KBM-7 (cell line): ENCODE data around the gene L3MBTL4.
"Not testable (repeated sequence)": the region's sequence is repeated elsewhere in the genome, so short reads cannot be mapped to it uniquely, and the experiment has no call there.

ENCODE experiments used
- DNase-seq: peaks from one replicate; pipeline ENCODE4 v3.0.0-alpha.2; 2015
- in situ Hi-C: fragments of 300-500 bp; cut with MboI; formaldehyde crosslinking; loops from 2 replicates; pipeline ENCODE4 v1.14.3; 2020; ENCODE audit warnings: low sequenced_read_pairs, low pct_unique_long_range_greater_than_20kb, mixed read lengths

The L3MBTL4 gene

GRCh38 chr18:6079406-6079805, 335.3 kb downstream of the L3MBTL4 start:
- in situ Hi-C loops, result no loop called here
- no peak for DNase-seq

- DNase-seq, result no peak
- in situ Hi-C loops, result no loop called here
These were observed 335.8 kb downstream of the L3MBTL4 start for GRCh38 chr18:6078877-6079276.

- in situ Hi-C loops, DNase-seq: not testable (repeated sequence)
These were observed 342.3 kb downstream of the L3MBTL4 start for GRCh38 chr18:6072423-6072822.

GRCh38 chr18:6069539-6069938, 345.2 kb downstream of the L3MBTL4 start:
- DNase-seq, result no peak
- in situ Hi-C loops, result no loop called here

- in situ Hi-C loops, result no loop called here
- DNase-seq, result no peak
These were observed 345.6 kb downstream of the L3MBTL4 start for GRCh38 chr18:6069103-6069502.

GRCh38 chr18:6060149-6060548, 354.6 kb downstream of the L3MBTL4 start:
- in situ Hi-C loops, result no loop called here

GRCh38 chr18:6059551-6059950, 355.2 kb downstream of the L3MBTL4 start:
- no peak for DNase-seq
- in situ Hi-C loops, result no loop called here

More at GRCh38 chr18:6060149-6060548, 354.6 kb downstream of the L3MBTL4 start:
- no peak for DNase-seq

GRCh38 chr18:6058941-6059340, 355.8 kb downstream of the L3MBTL4 start:
- in situ Hi-C loops, result no loop called here
- no peak for DNase-seq

- in situ Hi-C loops, result no loop called here
- no peak for DNase-seq
These were observed 357.1 kb downstream of the L3MBTL4 start for GRCh38 chr18:6057604-6058003.

- DNase-seq, result no peak
- in situ Hi-C loops, result no loop called here
These were observed 358.4 kb downstream of the L3MBTL4 start for GRCh38 chr18:6056171-6056910.

- DNase-seq, result no peak
- in situ Hi-C loops, result no loop called here
These were observed 359.0 kb downstream of the L3MBTL4 start for GRCh38 chr18:6055711-6056110.

- no peak for DNase-seq
- in situ Hi-C loops, result no loop called here
These were observed 360.4 kb downstream of the L3MBTL4 start for GRCh38 chr18:6054256-6054842.

- in situ Hi-C loops, result no loop called here
- DNase-seq, result no peak
These were observed 362.2 kb downstream of the L3MBTL4 start for GRCh38 chr18:6052449-6052913.

GRCh38 chr18:6047596-6047995, 367.1 kb downstream of the L3MBTL4 start:
- DNase-seq, result not testable (repeated sequence)

GRCh38 chr18:6044773-6045172, 369.9 kb downstream of the L3MBTL4 start:
- DNase-seq, result no peak
- in situ Hi-C loops, result no loop called here

More at GRCh38 chr18:6047596-6047995, 367.1 kb downstream of the L3MBTL4 start:
- in situ Hi-C loops, result not testable (repeated sequence)

- in situ Hi-C loops, result no loop called here
These were observed 370.4 kb downstream of the L3MBTL4 start for GRCh38 chr18:6044319-6044718.

GRCh38 chr18:6039055-6039454, 375.7 kb downstream of the L3MBTL4 start:
- no peak for DNase-seq
- in situ Hi-C loops, result no loop called here

More at GRCh38 chr18:6044319-6044718, 370.4 kb downstream of the L3MBTL4 start:
- no peak for DNase-seq

GRCh38 chr18:6031442-6031841, 383.3 kb downstream of the L3MBTL4 start:
- in situ Hi-C loops, result no loop called here
- DNase-seq, result no peak

GRCh38 chr18:6031002-6031401, 383.7 kb downstream of the L3MBTL4 start:
- in situ Hi-C loops, result no loop called here

GRCh38 chr18:6024745-6025248, 389.9 kb downstream of the L3MBTL4 start:
- DNase-seq, result no peak
- in situ Hi-C loops, result no loop called here

More at GRCh38 chr18:6031002-6031401, 383.7 kb downstream of the L3MBTL4 start:
- DNase-seq, result no peak
